GM21381 (cell line): ENCODE measurements around the gene GALNT7.
"Not testable (repeated sequence)": the region's sequence is repeated elsewhere in the genome, so short reads cannot be mapped to it uniquely, and the experiment has no call there.

Experiments used
- ATAC-seq: cut with Tn5 transposase; IDR thresholded peaks from one replicate; pipeline ENCODE4 v1.9.1; 2021; ENCODE audit warnings: mild to moderate bottlenecking, moderate library complexity; ENCODE audit not compliant: unreplicated experiment

GALNT7 gene

GRCh38 chr4:173168396-173169177 is at the start of gene GALNT7:
Gene GALNT7 (plus strand): TSS chr4:173168811. CDS start chr4:173168836, 25 bp downstream.
- peak; percentile 31 for ATAC-seq

- not testable (repeated sequence) for ATAC-seq
Observed at GRCh38 chr4:173118819-173119218, 49.8 kb upstream of the GALNT7 start.

GRCh38 chr4:173119818-173120217 is 48.8 kb upstream of the GALNT7 start:
- no peak for ATAC-seq

DNA sequence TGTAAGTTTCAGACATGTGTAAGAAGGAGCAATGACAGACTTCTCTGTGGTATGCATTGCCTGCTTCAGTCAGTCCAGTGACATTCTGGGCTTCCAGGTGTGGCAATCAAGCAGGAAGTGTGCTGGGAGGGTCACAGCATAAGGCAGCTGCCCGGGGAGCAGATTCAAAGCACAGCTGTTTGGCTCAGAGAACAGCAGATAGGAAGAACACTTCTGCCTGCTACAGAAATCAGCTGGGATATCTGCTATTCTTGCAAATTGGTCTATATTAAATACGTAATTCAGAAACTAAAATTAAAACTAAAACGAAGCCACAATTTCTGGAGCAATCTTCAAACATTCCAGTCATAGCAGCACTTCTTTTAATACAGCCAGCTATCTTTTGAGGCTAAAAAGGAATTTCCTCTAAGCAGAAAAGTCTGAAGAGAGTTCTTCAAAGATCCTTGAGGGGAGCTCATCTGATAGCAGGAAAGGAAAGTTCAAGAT is 47.5 kb upstream of the GALNT7 start:
- ATAC-seq, result peak; percentile 99

- ATAC-seq, result no peak
Observed at GRCh38 chr4:173124209-173124865, 44.3 kb upstream of the GALNT7 start.

DNA sequence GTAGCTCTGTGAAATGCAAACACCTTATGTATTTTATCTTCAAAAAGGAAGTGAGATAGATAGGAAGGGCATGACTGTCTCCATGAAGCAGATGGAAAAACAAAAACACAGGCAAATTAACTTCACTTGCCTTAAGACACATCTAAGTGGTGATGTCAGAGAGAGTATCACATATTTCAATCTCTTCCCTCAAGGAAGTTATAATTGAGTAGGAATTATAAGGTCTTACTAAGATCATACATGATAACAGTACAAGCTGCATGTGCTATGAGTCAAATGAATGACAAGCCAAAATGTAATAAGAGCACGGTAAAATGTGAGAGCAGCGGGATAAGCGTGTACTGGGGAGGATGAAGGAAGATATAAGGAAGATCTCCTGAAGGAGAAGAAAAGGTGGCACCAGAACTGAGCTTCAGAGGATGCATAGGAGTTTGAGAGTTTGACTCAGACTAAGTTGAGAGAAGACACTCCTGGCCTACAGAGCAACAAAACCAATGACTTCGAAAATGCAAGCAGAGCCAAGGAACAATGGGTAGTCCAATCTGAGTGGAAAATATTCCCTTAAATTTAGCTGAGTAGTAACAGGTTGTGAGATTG is 43.3 kb upstream of the GALNT7 start:
- no peak for ATAC-seq

- ATAC-seq, result no peak
Observed at GRCh38 chr4:173128199-173128890, 40.3 kb upstream of the GALNT7 start.

DNA sequence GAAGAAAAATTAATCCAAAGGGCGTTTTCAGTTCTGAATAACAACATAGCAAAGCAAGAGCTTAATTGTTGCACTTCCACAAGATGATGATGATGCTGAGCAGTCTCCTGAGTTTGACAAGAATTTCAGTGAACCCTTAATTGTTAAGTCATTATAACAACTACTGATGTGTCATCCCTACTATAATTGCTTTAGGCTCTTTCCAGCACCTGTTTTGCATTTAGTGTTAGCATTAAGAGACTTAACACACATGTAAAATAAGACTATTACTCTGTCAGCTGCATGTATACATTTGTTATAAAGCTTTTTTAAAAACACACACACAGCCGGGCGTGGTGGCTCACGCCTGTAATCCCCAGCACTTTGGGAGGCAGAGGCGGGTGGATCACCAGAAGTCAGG is 37.9 kb upstream of the GALNT7 start:
- ATAC-seq, result no peak

- ATAC-seq, result no peak
Observed at GRCh38 chr4:173134426-173134825, 34.2 kb upstream of the GALNT7 start.

- ATAC-seq, result no peak
Observed at GRCh38 chr4:173135241-173135847, 33.3 kb upstream of the GALNT7 start.

GRCh38 chr4:173138624-173139023 is 30.0 kb upstream of the GALNT7 start:
- no peak for ATAC-seq

DNA sequence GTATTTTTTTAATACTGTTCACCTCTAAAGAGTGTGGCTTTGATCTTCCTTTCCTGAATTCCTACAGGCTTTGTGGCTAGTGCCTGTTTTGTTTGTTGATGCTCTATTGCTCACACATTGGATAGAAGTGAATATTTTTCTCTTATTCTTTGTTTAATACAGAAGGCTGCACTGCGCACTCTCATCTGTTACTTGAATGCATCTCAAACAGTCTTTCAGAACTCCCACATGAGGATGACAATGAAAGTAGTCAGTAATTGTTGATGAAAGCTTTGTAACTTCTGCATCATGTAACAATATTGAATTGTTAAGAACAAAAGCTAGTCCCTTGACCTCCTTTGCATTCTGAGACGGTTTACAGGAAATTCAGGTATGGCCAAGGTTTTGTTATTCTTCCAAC is 29.1 kb upstream of the GALNT7 start:
- no peak for ATAC-seq

DNA sequence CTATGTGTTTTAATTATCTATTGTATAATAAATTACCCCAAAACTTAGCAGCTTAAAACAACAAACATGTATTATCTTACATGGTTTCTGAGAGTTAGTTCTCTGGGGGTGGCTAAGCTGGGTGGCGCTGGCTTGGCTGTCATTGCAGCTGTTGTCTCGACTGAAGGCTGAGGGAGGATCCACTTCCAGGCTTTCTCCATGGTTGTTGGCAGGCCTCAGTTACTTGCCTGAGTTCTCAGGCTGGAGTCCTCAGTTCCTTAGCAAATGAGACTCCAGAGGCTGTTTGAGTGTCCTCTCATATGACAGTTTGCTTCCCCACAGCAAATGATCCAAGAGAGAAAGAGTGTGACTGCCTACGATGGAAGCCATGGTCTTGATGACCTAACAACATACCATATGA is 23.5 kb upstream of the GALNT7 start:
- ATAC-seq, result no peak

GRCh38 chr4:173146456-173146855 is 22.2 kb upstream of the GALNT7 start:
- ATAC-seq, result no peak

DNA sequence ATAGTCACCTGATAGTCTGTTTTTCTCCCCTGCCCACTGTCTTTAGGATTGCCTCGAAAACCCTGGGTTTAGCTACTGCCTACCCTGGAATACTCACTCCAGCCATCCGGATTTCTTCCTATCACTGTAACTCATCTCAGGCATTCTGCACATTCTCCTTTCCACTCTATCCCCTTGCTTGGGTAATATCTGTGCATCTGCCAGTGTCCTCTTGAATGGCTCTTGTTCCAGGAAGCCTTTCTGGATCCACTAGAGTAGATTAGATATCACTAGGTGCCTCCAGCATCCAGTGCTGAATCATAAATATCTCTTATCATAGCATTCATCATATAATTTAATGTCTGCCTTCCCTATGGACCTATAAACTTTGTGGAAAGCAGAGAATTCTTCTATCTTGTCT is 17.1 kb upstream of the GALNT7 start:
- no peak for ATAC-seq

GRCh38 chr4:173152104-173152503 is 16.5 kb upstream of the GALNT7 start:
- ATAC-seq, result no peak

DNA sequence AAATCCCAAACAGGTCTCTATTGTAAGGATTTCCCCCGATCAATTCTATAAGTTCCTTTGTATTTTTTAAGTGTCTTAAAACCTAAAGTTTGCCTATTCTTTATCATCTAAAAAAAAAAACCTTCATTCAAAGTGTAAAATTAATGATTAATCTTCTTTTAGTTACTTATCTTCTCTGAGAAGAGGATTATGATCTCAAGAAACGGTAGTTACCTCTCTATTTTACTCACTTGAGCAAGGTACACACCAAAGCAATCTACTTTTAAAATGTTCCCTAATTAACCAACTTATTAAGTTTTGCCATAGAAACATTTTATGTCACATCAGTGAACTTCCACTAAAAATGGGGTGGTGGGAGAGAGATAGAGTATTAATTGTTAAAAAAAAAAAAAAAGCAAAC is 15.2 kb upstream of the GALNT7 start:
- no peak for ATAC-seq

DNA sequence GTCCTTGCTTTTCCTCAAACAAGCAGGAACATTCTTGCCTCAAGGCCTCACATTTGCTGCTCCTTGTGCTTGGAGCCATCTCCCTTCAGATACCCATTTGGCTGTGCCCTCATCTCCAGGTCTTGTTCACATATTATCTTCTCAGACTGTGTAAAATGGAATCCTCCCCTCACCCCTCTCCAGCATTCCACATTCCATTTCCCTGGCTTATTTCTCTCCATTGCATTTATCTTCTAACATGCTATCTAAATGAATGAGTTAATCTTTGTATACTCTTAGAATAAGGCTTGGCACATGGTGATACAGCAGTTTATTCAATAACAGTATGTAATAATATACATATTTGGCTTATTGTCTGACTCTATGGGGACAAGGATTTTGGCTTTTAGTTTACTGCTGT is 8.8 kb upstream of the GALNT7 start:
- ATAC-seq, result no peak

- no peak for ATAC-seq
Observed at GRCh38 chr4:173160871-173161270, 7.7 kb upstream of the GALNT7 start.

DNA sequence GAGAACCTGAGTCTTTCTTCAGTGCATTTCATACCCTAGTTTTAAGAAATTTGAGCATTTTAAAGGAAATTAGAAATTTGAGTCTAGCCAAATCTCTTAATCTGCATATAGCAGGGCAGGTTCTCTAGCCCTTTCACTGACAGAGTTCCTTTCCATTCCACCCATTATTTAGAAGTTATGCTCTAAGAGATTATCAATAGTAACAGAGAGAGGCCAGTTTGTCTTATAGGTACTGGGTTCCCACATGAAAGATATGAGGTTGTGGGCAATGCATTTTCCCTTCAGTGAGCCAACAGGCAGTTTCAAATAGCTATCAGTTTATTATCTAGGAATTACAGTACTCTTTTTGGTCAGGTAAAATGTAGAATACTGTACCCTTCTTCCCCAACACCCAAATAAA is 7.3 kb upstream of the GALNT7 start:
- ATAC-seq, result no peak

GRCh38 chr4:173165706-173166105 is 2.9 kb upstream of the GALNT7 start:
- ATAC-seq, result no peak
